ENCODE measurements around the gene TRPC6.
"Not testable (repeated sequence)": the region's sequence is repeated elsewhere in the genome, so short reads cannot be mapped to it uniquely, and the experiment has no call there.

Gene TRPC6

GRCh38 chr11:101516546-101516945 lies 67.3 kb downstream of the TRPC6 start:
- DNase-seq: no peak

GRCh38 chr11:101511065-101511464 lies 72.7 kb downstream of the TRPC6 start:
- no peak for DNase-seq

- DNase-seq: no peak
Observed at GRCh38 chr11:101510591-101510990, 73.2 kb downstream of the TRPC6 start.

- no peak for DNase-seq
Observed at GRCh38 chr11:101509922-101510321, 73.9 kb downstream of the TRPC6 start.

GRCh38 chr11:101508370-101508769 lies 75.4 kb downstream of the TRPC6 start:
- no peak for DNase-seq

- no peak for DNase-seq
Observed at GRCh38 chr11:101498891-101499290, 84.9 kb downstream of the TRPC6 start.

GRCh38 chr11:101497291-101497690 lies 86.5 kb downstream of the TRPC6 start:
- no peak for DNase-seq

GRCh38 chr11:101487775-101488174 lies 96.0 kb downstream of the TRPC6 start:
- no peak for DNase-seq

- DNase-seq: no peak
Observed at GRCh38 chr11:101482556-101483124, 101.2 kb downstream of the TRPC6 start.

GRCh38 chr11:101478587-101479369 lies 105.0 kb downstream of the TRPC6 start:
- DNase-seq: no peak

GRCh38 chr11:101477926-101478325 lies 105.9 kb downstream of the TRPC6 start:
- no peak for DNase-seq

GRCh38 chr11:101476191-101476590 lies 107.6 kb downstream of the TRPC6 start:
- DNase-seq: no peak

GRCh38 chr11:101475699-101476098 lies 108.1 kb downstream of the TRPC6 start:
- no peak for DNase-seq

GRCh38 chr11:101474666-101475065 lies 109.1 kb downstream of the TRPC6 start:
- no peak for DNase-seq

GRCh38 chr11:101470881-101471520 lies 112.8 kb downstream of the TRPC6 start:
- no peak for DNase-seq

GRCh38 chr11:101470419-101470818 lies 113.4 kb downstream of the TRPC6 start:
- DNase-seq: no peak

- no peak for DNase-seq
Observed at GRCh38 chr11:101466352-101466751, 117.5 kb downstream of the TRPC6 start.

GRCh38 chr11:101464388-101464787 lies 119.4 kb downstream of the TRPC6 start:
- DNase-seq: not testable (repeated sequence)

- DNase-seq: no peak
Observed at GRCh38 chr11:101459020-101459419, 124.8 kb downstream of the TRPC6 start.

- DNase-seq: no peak
Observed at GRCh38 chr11:101458161-101458560, 125.6 kb downstream of the TRPC6 start.

- DNase-seq: no peak
Observed at GRCh38 chr11:101456812-101457211, 127.0 kb downstream of the TRPC6 start.

- no peak for DNase-seq
Observed at GRCh38 chr11:101453682-101454081, 130.1 kb downstream of the TRPC6 start.

GRCh38 chr11:101448881-101449442 lies 134.8 kb downstream of the TRPC6 start:
- no peak for DNase-seq

GRCh38 chr11:101446726-101447125 lies 137.1 kb downstream of the TRPC6 start:
- DNase-seq: no peak
